ENCODE results near the gene AIFM3. TPM values are rescaled to one million over a fixed set of nuclear protein-coding genes. Genes with fewer than 3 reads are reported as not detected.

AIFM3 gene
- total and polyA plus RNA-seq, 2 of the 13 experiments (the other 11 are each of a cell fraction or from before 2014, with no cell fraction given) = 9.0 to 15.3 TPM

DNA sequence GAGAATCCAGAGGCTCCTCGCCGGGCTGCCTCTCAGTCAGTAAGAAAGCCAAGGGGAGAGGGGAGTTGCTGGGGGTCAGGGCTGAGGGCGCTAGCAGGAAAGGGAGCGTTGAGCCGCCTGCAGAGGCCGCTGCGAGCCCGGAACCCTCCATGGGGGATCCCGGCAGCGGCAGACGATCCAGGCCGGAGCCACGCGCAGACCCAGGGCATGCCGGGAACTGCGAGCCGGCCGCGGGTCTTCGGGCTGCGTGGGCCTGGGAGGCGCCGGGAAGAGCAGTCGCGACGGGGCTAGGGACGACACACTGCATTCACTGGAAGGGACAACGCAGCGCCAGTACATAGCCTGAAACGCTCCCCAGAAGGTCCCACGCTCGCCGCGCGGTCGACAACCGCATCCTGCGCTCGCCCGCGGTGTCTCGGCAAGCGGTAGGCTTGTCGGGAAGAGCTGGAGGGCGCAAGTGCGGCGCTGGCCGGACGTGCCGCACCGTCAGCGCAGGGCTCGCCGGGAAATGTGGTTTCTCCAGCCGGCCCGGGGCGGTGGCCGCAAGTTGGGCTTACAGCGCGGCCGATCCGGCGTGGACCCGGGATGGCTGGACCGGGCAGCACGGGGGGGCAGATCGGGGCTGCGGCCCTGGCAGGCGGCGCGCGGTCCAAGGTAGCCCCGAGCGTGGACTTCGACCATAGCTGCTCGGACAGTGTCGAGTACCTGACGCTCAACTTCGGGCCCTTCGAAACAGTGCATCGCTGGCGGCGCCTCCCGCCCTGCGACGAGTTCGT, 14.9 kb downstream of the AIFM3 start, which contains the start of gene LZTR1 (continued):
- TF ChIP-seq, protein P1, sequence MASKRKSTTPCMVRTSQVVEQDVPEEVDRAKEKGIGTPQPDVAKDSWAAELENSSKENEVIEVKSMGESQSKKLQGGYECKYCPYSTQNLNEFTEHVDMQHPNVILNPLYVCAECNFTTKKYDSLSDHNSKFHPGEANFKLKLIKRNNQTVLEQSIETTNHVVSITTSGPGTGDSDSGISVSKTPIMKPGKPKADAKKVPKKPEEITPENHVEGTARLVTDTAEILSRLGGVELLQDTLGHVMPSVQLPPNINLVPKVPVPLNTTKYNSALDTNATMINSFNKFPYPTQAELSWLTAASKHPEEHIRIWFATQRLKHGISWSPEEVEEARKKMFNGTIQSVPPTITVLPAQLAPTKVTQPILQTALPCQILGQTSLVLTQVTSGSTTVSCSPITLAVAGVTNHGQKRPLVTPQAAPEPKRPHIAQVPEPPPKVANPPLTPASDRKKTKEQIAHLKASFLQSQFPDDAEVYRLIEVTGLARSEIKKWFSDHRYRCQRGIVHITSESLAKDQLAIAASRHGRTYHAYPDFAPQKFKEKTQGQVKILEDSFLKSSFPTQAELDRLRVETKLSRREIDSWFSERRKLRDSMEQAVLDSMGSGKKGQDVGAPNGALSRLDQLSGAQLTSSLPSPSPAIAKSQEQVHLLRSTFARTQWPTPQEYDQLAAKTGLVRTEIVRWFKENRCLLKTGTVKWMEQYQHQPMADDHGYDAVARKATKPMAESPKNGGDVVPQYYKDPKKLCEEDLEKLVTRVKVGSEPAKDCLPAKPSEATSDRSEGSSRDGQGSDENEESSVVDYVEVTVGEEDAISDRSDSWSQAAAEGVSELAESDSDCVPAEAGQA (IDR thresholded peaks at IDR 0.05; ENCODE audit: low read depth) = no peak
- TF ChIP-seq, protein P1 (CRISPR knock-in tag; IDR thresholded peaks at IDR 0.05; ENCODE audit: borderline replicate concordance) = peak; percentile 83; the same call in 1 of the 2 replicates
- TF ChIP-seq POLR2AphosphoS2 (IDR thresholded peaks at IDR 0.05; ENCODE audit: low read depth, low read length) (0 out of 2 replicates have a peak, but pooled peaks have one; percentile 41), AHR (CRISPR knock-in tag; IDR thresholded peaks at IDR 0.05) (0 out of 2 replicates have a peak, but pooled peaks have one; percentile 52), SRY (CRISPR knock-in tag; IDR thresholded peaks at IDR 0.05) (peak; percentile 97), BRCA1 (CRISPR knock-in tag; IDR thresholded peaks at IDR 0.05) (peak; percentile 87; the same call in 1 of the 2 replicates), ZNF883 (CRISPR knock-in tag; IDR thresholded peaks at IDR 0.05; ENCODE audit: not compliant biosample characterization) (peak; percentile 82), PITX1 (CRISPR knock-in tag; IDR thresholded peaks at IDR 0.05) (peak; percentile 76), ZNF577 (CRISPR knock-in tag; IDR thresholded peaks at IDR 0.05; ENCODE audit: borderline replicate concordance, low read depth) (0 out of 2 replicates have a peak, but pooled peaks have one; percentile 9), ZNF761 (CRISPR knock-in tag; conservative IDR thresholded peaks at IDR 0.05) (peak; percentile 93; the same call in 1 of the 2 replicates)
- TF ChIP-seq, protein P2, sequence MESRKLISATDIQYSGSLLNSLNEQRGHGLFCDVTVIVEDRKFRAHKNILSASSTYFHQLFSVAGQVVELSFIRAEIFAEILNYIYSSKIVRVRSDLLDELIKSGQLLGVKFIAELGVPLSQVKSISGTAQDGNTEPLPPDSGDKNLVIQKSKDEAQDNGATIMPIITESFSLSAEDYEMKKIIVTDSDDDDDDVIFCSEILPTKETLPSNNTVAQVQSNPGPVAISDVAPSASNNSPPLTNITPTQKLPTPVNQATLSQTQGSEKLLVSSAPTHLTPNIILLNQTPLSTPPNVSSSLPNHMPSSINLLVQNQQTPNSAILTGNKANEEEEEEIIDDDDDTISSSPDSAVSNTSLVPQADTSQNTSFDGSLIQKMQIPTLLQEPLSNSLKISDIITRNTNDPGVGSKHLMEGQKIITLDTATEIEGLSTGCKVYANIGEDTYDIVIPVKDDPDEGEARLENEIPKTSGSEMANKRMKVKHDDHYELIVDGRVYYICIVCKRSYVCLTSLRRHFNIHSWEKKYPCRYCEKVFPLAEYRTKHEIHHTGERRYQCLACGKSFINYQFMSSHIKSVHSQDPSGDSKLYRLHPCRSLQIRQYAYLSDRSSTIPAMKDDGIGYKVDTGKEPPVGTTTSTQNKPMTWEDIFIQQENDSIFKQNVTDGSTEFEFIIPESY (CRISPR knock-in tag; IDR thresholded peaks at IDR 0.05) = peak; percentile 59; the same call in 1 of the 2 replicates
- TF ChIP-seq, protein P3, sequence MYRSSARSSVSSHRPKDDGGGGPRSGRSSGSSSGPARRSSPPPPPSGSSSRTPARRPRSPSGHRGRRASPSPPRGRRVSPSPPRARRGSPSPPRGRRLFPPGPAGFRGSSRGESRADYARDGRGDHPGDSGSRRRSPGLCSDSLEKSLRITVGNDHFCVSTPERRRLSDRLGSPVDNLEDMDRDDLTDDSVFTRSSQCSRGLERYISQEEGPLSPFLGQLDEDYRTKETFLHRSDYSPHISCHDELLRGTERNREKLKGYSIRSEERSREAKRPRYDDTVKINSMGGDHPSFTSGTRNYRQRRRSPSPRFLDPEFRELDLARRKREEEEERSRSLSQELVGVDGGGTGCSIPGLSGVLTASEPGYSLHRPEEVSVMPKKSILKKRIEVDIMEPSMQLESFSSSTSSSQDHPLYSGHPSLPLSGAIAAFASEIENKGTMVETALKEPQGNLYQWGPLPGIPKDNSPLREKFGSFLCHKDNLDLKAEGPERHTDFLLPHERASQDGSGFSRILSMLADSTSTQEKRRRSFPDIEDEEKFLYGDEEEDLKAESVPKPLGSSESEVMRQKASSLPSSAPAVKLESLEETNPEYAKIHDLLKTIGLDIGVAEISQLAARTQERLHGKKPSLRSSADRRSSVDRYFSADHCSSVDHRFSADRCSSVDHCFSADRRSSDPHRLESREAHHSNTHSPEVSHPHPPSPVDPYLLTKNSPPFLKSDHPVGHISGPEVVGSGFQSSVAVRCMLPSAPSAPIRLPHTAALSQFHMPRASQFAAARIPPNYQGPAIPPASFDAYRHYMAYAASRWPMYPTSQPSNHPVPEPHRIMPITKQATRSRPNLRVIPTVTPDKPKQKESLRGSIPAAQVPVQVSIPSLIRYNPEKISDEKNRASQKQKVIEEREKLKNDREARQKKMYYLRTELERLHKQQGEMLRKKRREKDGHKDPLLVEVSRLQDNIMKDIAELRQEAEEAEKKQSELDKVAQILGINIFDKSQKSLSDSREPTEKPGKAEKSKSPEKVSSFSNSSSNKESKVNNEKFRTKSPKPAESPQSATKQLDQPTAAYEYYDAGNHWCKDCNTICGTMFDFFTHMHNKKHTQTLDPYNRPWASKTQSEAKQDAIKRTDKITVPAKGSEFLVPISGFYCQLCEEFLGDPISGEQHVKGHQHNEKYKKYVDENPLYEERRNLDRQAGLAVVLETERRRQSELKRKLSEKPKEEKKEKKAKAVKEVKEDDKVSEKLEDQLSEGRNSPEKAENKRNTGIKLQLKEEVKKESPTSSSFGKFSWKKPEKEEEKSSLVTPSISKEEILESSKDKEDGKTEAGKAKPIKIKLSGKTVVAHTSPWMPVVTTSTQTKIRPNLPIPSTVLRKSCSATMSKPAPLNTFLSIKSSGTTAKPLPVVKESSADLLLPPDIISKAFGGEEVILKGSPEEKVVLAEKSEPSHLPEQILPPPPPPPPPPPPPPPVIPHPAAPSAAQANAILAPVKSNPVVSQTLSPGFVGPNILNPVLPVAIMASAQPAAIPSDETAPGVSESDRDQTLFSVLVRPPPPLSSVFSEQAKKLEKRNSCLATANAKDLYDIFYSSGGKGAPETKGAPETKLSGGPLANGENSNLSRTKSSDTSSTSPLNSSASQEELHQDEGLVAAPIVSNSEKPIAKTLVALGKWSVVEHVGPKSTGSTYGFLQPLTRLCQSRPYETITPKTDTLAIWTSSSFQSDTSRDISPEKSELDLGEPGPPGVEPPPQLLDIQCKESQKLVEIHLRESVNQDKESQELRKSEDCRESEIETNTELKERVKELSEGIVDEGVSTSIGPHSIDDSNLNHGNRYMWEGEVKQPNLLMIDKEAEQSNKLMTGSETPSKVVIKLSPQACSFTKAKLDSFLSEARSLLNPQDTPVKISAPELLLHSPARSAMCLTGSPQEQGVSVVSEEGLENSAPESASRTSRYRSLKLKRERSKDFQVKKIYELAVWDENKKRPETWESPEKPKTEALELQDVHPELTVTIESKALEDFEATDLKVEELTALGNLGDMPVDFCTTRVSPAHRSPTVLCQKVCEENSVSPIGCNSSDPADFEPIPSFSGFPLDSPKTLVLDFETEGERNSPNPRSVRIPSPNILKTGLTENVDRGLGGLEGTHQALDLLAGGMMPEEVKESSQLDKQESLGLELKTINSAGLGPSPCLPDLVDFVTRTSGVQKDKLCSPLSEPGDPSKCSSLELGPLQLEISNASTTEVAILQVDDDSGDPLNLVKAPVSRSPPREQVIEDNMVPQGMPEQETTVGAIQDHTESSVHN (CRISPR knock-in tag; IDR thresholded peaks at IDR 0.05) = peak; percentile 65
